Measurements from ENCODE around the gene ARF3. TPM values are rescaled to one million over a fixed set of nuclear protein-coding genes. Genes with fewer than 3 reads are reported as not detected.

Gene ARF3
- total and polyA plus RNA-seq, 9 of the 15 experiments (the other 6 are each of a cell fraction or from before 2014, with no cell fraction given) = 5.9 to 170 (median 64.4) TPM

GRCh38 chr12:48890657-48891418 is 66.4 kb downstream of the ARF3 start:
- DNase-seq (ENCODE audit: extremely low read depth in 1 of 4, low spot score in 3 of 4) (peak; percentile 71 to 84 (median 76)), FAIRE-seq (peak; percentile 84), ATAC-seq (peak; percentile 99)
- Histone ChIP-seq H3K36me3 (ENCODE audit: control insufficient read depth, insufficient read depth, low read length) (no peaks in the 10 kb centered on the region), H4K20me1 (replicated peaks; ENCODE audit: control insufficient read depth, insufficient read depth, low read length) (no peaks in the 10 kb centered on the region), H3K27me3 (ENCODE audit: control insufficient read depth in 2 of 2, insufficient read depth in 2 of 2, low read length in 2 of 2) (peaks cover 7 to 8% of the 10 kb centered on the region in 2 experiments; a peak in 3 of 5 replicates), H3K4me3 (no peak overlapping the region), H3K9me3 (replicated peaks; ENCODE audit: control insufficient read depth, insufficient read depth, low read depth, low read length) (no peaks in the 10 kb centered on the region), H3K9ac (ENCODE audit: insufficient read depth in 1 of 2, low read depth in 2 of 2, low read length in 2 of 2) (peak overlapping the region in 1 of 2 experiments; percentile 76; a peak in 2 of 4 replicates), H3K4me1 (replicated peaks in 1 of 2; ENCODE audit: control insufficient read depth in 2 of 2, insufficient read depth in 2 of 2, low read length in 2 of 2) (peaks cover 5 to 6% of the 10 kb centered on the region in 2 experiments; a peak in 4 of 5 replicates), H3K4me2 (ENCODE audit: insufficient read depth, low read length) (no peak overlapping the region; the same call in 1 of the 2 replicates), H3K27ac (ENCODE audit: extremely low read depth, low read depth, low read length) (no peak overlapping the region), H3K79me2 (ENCODE audit: control insufficient read depth, insufficient read depth, low read length) (no peaks in the 10 kb centered on the region), H2AFZ (ENCODE audit: low read depth, low read length) (peak overlapping the region; percentile 85), H3K9me1 (ENCODE audit: control insufficient read depth, insufficient read depth, low read length) (no peaks in the 10 kb centered on the region)
- intact Hi-C loops (cut with micrococcal nuclease) = loop anchor here (1.0 to 5.0 kb wide), 3 partner anchors 38 to 139 kb away; no protein-coding TSS in a partner anchor
- WGBS (ENCODE audit: insufficient coverage, low coverage, missing lambda C conversion rate) = 11% methylated on average over 35 of the region's 37 CpGs
- no TSS peak for BruUV-seq (replicated peaks)
- ChIA-PET CTCF (ENCODE audit: low intra/inter-chr PET ratio) (interaction anchor here (0.5 to 3.0 kb wide), 8 partner anchors 9 to 138 kb away, joined by 3 to 47 read pairs (median 3); partner anchors contain the start of gene DDX23), POLR2A (interaction anchor here (0.7 to 5.0 kb wide), 4 partner anchors 24 to 63 kb away, joined by 3 to 23 read pairs (median 9); partner anchors contain the start of gene RND1)
- in situ Hi-C loops (cut with MboI) = no loop called here
- TF ChIP-seq VEZF1 (CRISPR knock-in tag; IDR thresholded peaks at IDR 0.05) (peak; percentile 45; the same call in 1 of the 2 replicates), CTBP1 (IDR thresholded peaks at IDR 0.05; ENCODE audit: borderline replicate concordance) (peak; percentile 50; the same call in 1 of the 2 replicates), RB1 (IDR thresholded peaks at IDR 0.05; ENCODE audit: low read depth) (peak; percentile 72; the same call in 1 of the 2 replicates), ZNF518B (CRISPR knock-in tag; IDR thresholded peaks at IDR 0.05) (no peak), DEAF1 (CRISPR knock-in tag; IDR thresholded peaks at IDR 0.05) (peak; percentile 83), ATF7 (IDR thresholded peaks at IDR 0.05) (peak; percentile 26; the same call in 1 of the 2 replicates), ZNF263 (CRISPR knock-in tag; IDR thresholded peaks at IDR 0.05; ENCODE audit: borderline replicate concordance) (peak; percentile 45; the same call in 1 of the 2 replicates), CXXC5 (CRISPR knock-in tag; IDR thresholded peaks at IDR 0.05) (peak; percentile 38; the same call in 1 of the 2 replicates), CTCF (IDR thresholded peaks at IDR 0.05 in 2 of 3, conservative IDR thresholded peaks at IDR 0.05 in 1 of 3; ENCODE audit: insufficient read depth in 2 of 3, low read depth in 1 of 3, low read length in 3 of 3) (peak; percentile 92 to 94 (median 94)), CREM (IDR thresholded peaks at IDR 0.05; ENCODE audit: low read depth) (0 out of 2 replicates have a peak, but pooled peaks have one; percentile 14)

Measured in K562 (cell line).